Measurements from ENCODE around the gene SLC16A3. TPM values are rescaled to one million over a fixed set of nuclear protein-coding genes. Genes with fewer than 3 reads are reported as not detected.

Gene SLC16A3
- total RNA-seq, 1 experiment from 2014 or later, result 28.7 TPM

DNA sequence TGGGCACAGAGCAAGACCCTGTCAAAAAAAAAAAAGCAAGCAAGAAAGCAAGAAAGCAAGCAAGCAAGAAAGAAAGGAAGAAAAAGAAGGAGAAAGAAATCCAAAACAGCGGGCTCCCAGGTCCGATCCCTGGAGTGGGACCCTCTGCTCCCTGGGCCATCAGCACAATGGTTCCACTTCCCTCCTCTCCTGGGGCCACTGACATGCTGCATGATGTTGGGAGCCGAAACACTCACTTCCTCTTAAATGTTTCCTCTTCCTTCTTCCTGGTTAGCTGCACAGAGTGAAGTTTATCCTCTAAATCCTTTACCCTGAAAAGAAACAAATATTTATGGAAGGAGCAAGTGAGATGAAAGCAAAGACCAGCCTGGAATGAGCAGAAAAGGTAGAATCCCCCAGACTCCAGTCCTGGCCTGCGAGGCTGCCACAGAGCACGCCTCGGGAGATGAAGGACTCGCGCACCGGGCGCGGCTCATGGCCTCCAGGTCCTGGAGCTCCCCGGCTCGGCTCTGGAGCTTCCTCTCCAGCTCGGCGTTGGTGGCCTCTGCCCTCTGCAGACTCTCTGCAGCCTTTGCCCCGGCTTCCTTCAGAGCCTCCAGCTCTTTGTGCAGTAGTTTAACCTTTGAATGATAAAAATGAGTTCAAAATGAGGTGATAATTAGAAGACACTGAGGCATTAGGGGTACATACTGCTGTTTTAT lies 35.2 kb upstream of the SLC16A3 start (continued):
- TF ChIP-seq JUN (CRISPR knock-in tag; IDR thresholded peaks at IDR 0.05), result no peak
- TF ChIP-seq, protein P1, sequence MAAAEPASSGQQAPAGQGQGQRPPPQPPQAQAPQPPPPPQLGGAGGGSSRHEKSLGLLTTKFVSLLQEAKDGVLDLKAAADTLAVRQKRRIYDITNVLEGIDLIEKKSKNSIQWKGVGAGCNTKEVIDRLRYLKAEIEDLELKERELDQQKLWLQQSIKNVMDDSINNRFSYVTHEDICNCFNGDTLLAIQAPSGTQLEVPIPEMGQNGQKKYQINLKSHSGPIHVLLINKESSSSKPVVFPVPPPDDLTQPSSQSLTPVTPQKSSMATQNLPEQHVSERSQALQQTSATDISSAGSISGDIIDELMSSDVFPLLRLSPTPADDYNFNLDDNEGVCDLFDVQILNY (CRISPR knock-in tag; IDR thresholded peaks at IDR 0.05), result no peak
- TF ChIP-seq ATF6 (CRISPR knock-in tag; IDR thresholded peaks at IDR 0.05), result no peak
- no peak for TF ChIP-seq GRHL2 (CRISPR knock-in tag; IDR thresholded peaks at IDR 0.05; ENCODE audit: insufficient replicate concordance, severe bottlenecking)
- no peak for TF ChIP-seq ESRRA (CRISPR knock-in tag; IDR thresholded peaks at IDR 0.05; ENCODE audit: borderline replicate concordance)

- no peak for TF ChIP-seq RORB (CRISPR knock-in tag; IDR thresholded peaks at IDR 0.05)
- no peak for TF ChIP-seq HMGA2 (CRISPR knock-in tag; IDR thresholded peaks at IDR 0.05)
- TF ChIP-seq MAX (CRISPR knock-in tag; IDR thresholded peaks at IDR 0.05), result no peak
- no peak for TF ChIP-seq OVOL2 (CRISPR knock-in tag; IDR thresholded peaks at IDR 0.05; ENCODE audit: borderline replicate concordance)
- no peak for TF ChIP-seq SMAD3 (CRISPR knock-in tag; IDR thresholded peaks at IDR 0.05; ENCODE audit: borderline replicate concordance)
- no peak for TF ChIP-seq FOXP1 (CRISPR knock-in tag; IDR thresholded peaks at IDR 0.05; ENCODE audit: borderline replicate concordance)
- no peak for TF ChIP-seq SP1 (CRISPR knock-in tag; conservative IDR thresholded peaks at IDR 0.05)
- TF ChIP-seq, protein P2, sequence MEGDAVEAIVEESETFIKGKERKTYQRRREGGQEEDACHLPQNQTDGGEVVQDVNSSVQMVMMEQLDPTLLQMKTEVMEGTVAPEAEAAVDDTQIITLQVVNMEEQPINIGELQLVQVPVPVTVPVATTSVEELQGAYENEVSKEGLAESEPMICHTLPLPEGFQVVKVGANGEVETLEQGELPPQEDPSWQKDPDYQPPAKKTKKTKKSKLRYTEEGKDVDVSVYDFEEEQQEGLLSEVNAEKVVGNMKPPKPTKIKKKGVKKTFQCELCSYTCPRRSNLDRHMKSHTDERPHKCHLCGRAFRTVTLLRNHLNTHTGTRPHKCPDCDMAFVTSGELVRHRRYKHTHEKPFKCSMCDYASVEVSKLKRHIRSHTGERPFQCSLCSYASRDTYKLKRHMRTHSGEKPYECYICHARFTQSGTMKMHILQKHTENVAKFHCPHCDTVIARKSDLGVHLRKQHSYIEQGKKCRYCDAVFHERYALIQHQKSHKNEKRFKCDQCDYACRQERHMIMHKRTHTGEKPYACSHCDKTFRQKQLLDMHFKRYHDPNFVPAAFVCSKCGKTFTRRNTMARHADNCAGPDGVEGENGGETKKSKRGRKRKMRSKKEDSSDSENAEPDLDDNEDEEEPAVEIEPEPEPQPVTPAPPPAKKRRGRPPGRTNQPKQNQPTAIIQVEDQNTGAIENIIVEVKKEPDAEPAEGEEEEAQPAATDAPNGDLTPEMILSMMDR (IDR thresholded peaks at IDR 0.05), result no peak
- TF ChIP-seq TEAD1 (CRISPR knock-in tag; IDR thresholded peaks at IDR 0.05), result no peak
- no peak for TF ChIP-seq ZNF423 (CRISPR knock-in tag; IDR thresholded peaks at IDR 0.05)
- no peak for TF ChIP-seq FOXJ3 (CRISPR knock-in tag; IDR thresholded peaks at IDR 0.05; ENCODE audit: borderline replicate concordance)
- CTCF ChIA-PET, result interaction anchor here (0.6 to 1.1 kb wide), 3 partner anchors 11 to 164 kb away, joined by 3 to 4 read pairs (median 4); no protein-coding TSS in a partner anchor
- no peaks in the 10 kb centered on the region for H3K27me3 Mint-ChIP-seq (ENCODE audit: low read depth)
- H3K4me3 Mint-ChIP-seq, result no peak overlapping the region
- no peak overlapping the region for H3K27ac Mint-ChIP-seq
- H3K4me1 Mint-ChIP-seq, result no peaks in the 10 kb centered on the region
- ATAC-seq, result no peak
- H3K36me3 Mint-ChIP-seq, result peaks cover 14% of the 10 kb centered on the region
- no peak for DNase-seq (ENCODE audit: low spot score)
- POLR2A ChIA-PET, result no interaction called here
- H3K9me3 Mint-ChIP-seq, result no peaks in the 10 kb centered on the region
These were observed 34.1 kb upstream of the SLC16A3 start for GRCh38 chr17:82194765-82195164.

DNA sequence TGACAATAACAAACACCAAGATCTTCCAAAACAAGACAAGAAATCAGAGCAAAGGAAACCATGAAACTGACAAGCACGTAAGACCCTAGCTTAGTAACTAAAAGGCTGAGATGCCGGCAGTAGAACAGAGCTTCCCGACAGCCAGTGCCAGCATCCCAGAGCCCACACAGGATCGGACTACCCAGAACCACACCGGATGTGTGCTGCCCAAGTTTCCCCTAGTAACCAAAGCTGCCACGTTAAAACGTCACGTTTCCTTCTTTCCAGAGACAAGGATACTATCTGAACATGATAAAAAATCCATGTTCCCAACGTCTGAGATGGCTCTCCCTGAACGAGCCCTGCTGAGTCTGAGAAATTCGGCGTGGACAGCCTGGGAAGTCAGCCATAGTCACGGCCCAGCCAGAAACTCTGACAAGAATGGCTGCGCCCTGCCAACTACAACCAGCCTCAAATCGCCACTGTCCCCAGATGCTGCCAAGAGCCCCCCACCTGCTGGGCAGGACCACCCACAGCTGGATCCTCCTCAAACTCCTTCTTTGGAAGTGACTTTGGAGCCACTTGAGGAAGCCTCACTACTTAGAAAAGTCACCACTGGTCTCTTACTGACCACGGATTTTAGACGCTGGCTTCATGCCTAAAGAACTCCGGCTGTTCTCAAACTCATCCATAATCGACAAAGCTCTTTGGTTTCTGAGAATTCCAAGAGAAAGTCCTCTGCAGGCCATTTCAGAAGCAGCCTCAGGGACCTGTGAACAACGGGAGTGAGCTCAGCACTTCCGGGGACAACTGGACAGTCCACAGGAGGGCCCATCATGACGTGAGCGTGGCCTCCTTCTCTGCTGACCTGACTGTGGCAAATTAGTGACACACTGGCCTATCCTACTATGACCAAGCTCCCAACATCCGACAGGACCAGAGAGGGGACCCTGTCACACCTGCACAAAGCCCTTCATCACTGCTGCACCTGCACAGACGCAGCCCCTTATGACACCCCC lies 32.9 kb upstream of the SLC16A3 start:
- Mint-ChIP-seq H3K4me3 (no peak overlapping the region), H3K27ac (no peak overlapping the region), H3K4me1 (no peaks in the 10 kb centered on the region), H3K9me3 (no peaks in the 10 kb centered on the region), H3K27me3 (ENCODE audit: low read depth) (no peaks in the 10 kb centered on the region), H3K36me3 (peaks cover 14% of the 10 kb centered on the region)
- no peak for DNase-seq (ENCODE audit: low spot score)
- ChIA-PET CTCF (interaction anchor here (0.9 to 1.1 kb wide), 2 partner anchors 10 to 42 kb away, joined by 3 to 4 read pairs; no protein-coding TSS in a partner anchor), POLR2A (no interaction called here)
- no peak for ATAC-seq
- TF ChIP-seq OVOL2 (CRISPR knock-in tag; IDR thresholded peaks at IDR 0.05; ENCODE audit: borderline replicate concordance) (no peak), ZNF219 (CRISPR knock-in tag; IDR thresholded peaks at IDR 0.05; ENCODE audit: borderline replicate concordance) (no peak), ETV6 (CRISPR knock-in tag; IDR thresholded peaks at IDR 0.05) (no peak)
- TF ChIP-seq, protein P2 (IDR thresholded peaks at IDR 0.05), result no peak
- TF ChIP-seq, protein P3, sequence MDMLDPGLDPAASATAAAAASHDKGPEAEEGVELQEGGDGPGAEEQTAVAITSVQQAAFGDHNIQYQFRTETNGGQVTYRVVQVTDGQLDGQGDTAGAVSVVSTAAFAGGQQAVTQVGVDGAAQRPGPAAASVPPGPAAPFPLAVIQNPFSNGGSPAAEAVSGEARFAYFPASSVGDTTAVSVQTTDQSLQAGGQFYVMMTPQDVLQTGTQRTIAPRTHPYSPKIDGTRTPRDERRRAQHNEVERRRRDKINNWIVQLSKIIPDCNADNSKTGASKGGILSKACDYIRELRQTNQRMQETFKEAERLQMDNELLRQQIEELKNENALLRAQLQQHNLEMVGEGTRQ (CRISPR knock-in tag; IDR thresholded peaks at IDR 0.05), result no peak

All from WTC11 (cell line).